Prostate gland (tissue), 2 donors: ENCODE results near the gene ILRUN. TPM values are rescaled to one million over a fixed set of nuclear protein-coding genes. Genes with fewer than 3 reads are reported as not detected.

Experiments used
- DNase-seq: peaks from one replicate; pipeline ENCODE4 v3.0.0-alpha.2; 2019; ENCODE audit warnings: low spot score
- H3K27ac ChIP-seq, 2 donors: fragments of 200-600 bp; sonication (generic); 2 replicates each; pipeline ENCODE4 v1.5.1; 2017 to 2019
- H3K27me3 ChIP-seq: fragments of 200-600 bp; sonication (generic); replicated peaks from 2 replicates; pipeline ENCODE4 v1.5.1; 2019; ENCODE audit not compliant: insufficient read depth
- H3K36me3 ChIP-seq, 2 donors: fragments of 200-600 bp; sonication (generic); 1 replicate in 1 of 2; 2 replicates in 1 of 2; pipeline versions ENCODE4 v1.5.1 to v1.8.1; 2017 to 2019
- H3K4me1 ChIP-seq: fragments of 200-600 bp; sonication (generic); replicated peaks from 2 replicates; pipeline ENCODE4 v1.5.1; 2019
- H3K4me3 ChIP-seq, 2 donors: fragments of 200-600 bp; sonication (generic); 2 replicates each; pipeline ENCODE4 v1.5.1; 2017 to 2019
- H3K9me3 ChIP-seq: fragments of 200-600 bp; sonication (generic); 2 replicates; pipeline ENCODE4 v1.5.1; 2017
- CTCF ChIP-seq, 4 experiments: fragments of 200-600 bp in 2 of 4; fragments of 450-650 bp in 2 of 4; sonication (generic) in 2 of 4; IDR thresholded peaks; 1 replicate in 3 of 4; 2 replicates in 1 of 4; pipeline ENCODE4 v1.5.1; 2016 to 2019; ENCODE audit warnings: antibody characterized with exemption in 4 of 4, mild to moderate bottlenecking in 2 of 4, moderate library complexity in 2 of 4
- POLR2A ChIP-seq: fragments of 450-650 bp; IDR thresholded peaks from one replicate; pipeline ENCODE4 v1.6.1; 2016; ENCODE audit warnings: antibody characterized with exemption, mild to moderate bottlenecking
- POLR2AphosphoS5 ChIP-seq: sonication (generic); formaldehyde crosslinking; IDR thresholded peaks from one replicate; pipeline ENCODE4 v1.6.1; 2017; ENCODE audit warnings: antibody characterized with exemption
- WGBS: methylation state at CpG from one replicate; pipeline ENCODE4 v1.1.5; 2018; 5-methylcytosine and 5-hydroxymethylcytosine counted together
- intact Hi-C: fragments of 100-400 bp; cut with DNase I; formaldehyde crosslinking; loops from one replicate; pipeline ENCODE4 v1.14.2; 2022
- total RNA-seq, 2 donors: library from RNA; depleted of rRNA; stranded (reverse); fragments of >200 nt; gene quantifications; one replicate each; pipeline ENCODE4 v1.1.0, GENCODE V29; 2016

The ILRUN gene
- total RNA-seq, 2 donors from 2014 or later = 57.4 to 93.6 TPM

GRCh38 chr6:34667481-34668238 lies 28.9 kb downstream of the ILRUN start:
- no peak overlapping the region for H3K27ac ChIP-seq
- WGBS = 77% methylated on average over 4 of the region's 4 CpGs

GRCh38 chr6:34665019-34665418 lies 31.5 kb downstream of the ILRUN start:
- DNase-seq = no peak
- 94% methylated on average over 4 of the region's 4 CpGs for WGBS
- H3K27me3 ChIP-seq = no peaks in the 10 kb centered on the region
- no peak overlapping the region for H3K4me3 ChIP-seq
- no peaks in the 10 kb centered on the region for H3K36me3 ChIP-seq
- no peak for TF ChIP-seq POLR2A
- TF ChIP-seq POLR2AphosphoS5 = no peak
- no peak for TF ChIP-seq CTCF (IDR thresholded peaks at IDR 0.05)
- H3K9me3 ChIP-seq = no peaks in the 10 kb centered on the region
- intact Hi-C loops = no loop called here
- H3K4me1 ChIP-seq = no peaks in the 10 kb centered on the region
- no peak overlapping the region for H3K27ac ChIP-seq

More at GRCh38 chr6:34667481-34668238, 28.9 kb downstream of the ILRUN start:
- Histone ChIP-seq H3K4me3 (no peak overlapping the region), H3K9me3 (no peaks in the 10 kb centered on the region), H3K4me1 (no peaks in the 10 kb centered on the region), H3K36me3 (no peaks in the 10 kb centered on the region), H3K27me3 (no peaks in the 10 kb centered on the region)
- no peak for TF ChIP-seq POLR2A
- TF ChIP-seq POLR2AphosphoS5 = no peak
- no peak for TF ChIP-seq CTCF (IDR thresholded peaks at IDR 0.05)
- DNase-seq = no peak
- intact Hi-C loops = no loop called here

GRCh38 chr6:34664256-34664971 lies 32.2 kb downstream of the ILRUN start:
- intact Hi-C loops = no loop called here
- no peaks in the 10 kb centered on the region for H3K36me3 ChIP-seq
- WGBS = 57% methylated on average over 4 of the region's 4 CpGs
- H3K9me3 ChIP-seq = no peaks in the 10 kb centered on the region
- DNase-seq = no peak
- TF ChIP-seq CTCF (IDR thresholded peaks at IDR 0.05) (no peak), POLR2AphosphoS5 (no peak), POLR2A (no peak)
- no peak overlapping the region for H3K27ac ChIP-seq
- no peaks in the 10 kb centered on the region for H3K4me1 ChIP-seq
- no peaks in the 10 kb centered on the region for H3K27me3 ChIP-seq
- no peak overlapping the region for H3K4me3 ChIP-seq

DNA sequence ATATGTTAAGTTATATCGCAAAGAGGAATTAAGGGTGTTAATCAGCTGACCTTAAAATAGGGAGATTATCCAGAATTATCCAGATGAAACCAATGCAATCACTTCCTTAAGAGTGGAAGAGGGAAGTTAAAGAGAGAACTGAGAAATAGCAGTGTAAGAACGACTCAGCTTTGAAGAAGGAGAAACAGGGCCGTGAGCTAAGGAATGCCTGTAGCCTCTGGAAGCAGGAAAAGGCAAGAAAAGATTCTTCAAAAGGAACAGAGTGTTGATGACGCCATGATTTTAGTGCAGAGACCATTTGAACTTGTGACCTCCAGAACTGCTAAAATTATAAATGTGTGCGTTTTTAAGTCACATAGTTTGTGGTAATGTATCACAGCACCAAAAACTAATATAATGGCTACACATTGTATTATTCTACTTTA lies 32.7 kb downstream of the ILRUN start:
- Histone ChIP-seq H3K4me3 (no peak overlapping the region), H3K27me3 (no peaks in the 10 kb centered on the region), H3K36me3 (no peaks in the 10 kb centered on the region), H3K27ac (no peak overlapping the region), H3K4me1 (peaks cover 4% of the 10 kb centered on the region), H3K9me3 (no peaks in the 10 kb centered on the region)
- DNase-seq = no peak
- 72% methylated on average over 5 of the region's 5 CpGs for WGBS
- TF ChIP-seq POLR2AphosphoS5 (no peak), CTCF (IDR thresholded peaks at IDR 0.05) (no peak), POLR2A (no peak)
- intact Hi-C loops = no loop called here
